GM12865 (cell line): ENCODE data around the gene RET.

Experiments
- DNase-seq: peaks from one replicate; pipeline ENCODE4 v3.0.0; 2010; ENCODE audit warnings: low read depth
- H3K4me3 ChIP-seq: 2 replicates; pipeline ENCODE4 v1.5.1; 2011; ENCODE audit warnings: mild to moderate bottlenecking, low read depth, low read length, control low read depth
- CTCF ChIP-seq: IDR thresholded peaks from 2 replicates; pipeline ENCODE4 v1.5.1; 2011; ENCODE audit warnings: low read length, control low read depth, low read depth, inconsistent platforms; ENCODE audit not compliant: insufficient read depth; ENCODE audit errors: missing control alignments

Gene RET

GRCh38 chr10:43083764-43084163 is 6.9 kb downstream of the RET start:
- TF ChIP-seq CTCF = no peak
- DNase-seq = no peak
- H3K4me3 ChIP-seq = no peak overlapping the region

- H3K4me3 ChIP-seq = no peak overlapping the region
- no peak for DNase-seq
- no peak for TF ChIP-seq CTCF
These were observed 7.9 kb downstream of the RET start for GRCh38 chr10:43084812-43085211.

GRCh38 chr10:43086321-43086942 is 9.6 kb downstream of the RET start:
- TF ChIP-seq CTCF = no peak
- H3K4me3 ChIP-seq = no peak overlapping the region
- no peak for DNase-seq

GRCh38 chr10:43089519-43089918 is 12.7 kb downstream of the RET start:
- DNase-seq = no peak
- TF ChIP-seq CTCF = no peak

GRCh38 chr10:43090188-43090587 is 13.3 kb downstream of the RET start:
- no peak for DNase-seq
- H3K4me3 ChIP-seq = no peak overlapping the region
- TF ChIP-seq CTCF = no peak

More at GRCh38 chr10:43089519-43089918, 12.7 kb downstream of the RET start:
- H3K4me3 ChIP-seq = no peak overlapping the region

- DNase-seq = no peak
- no peak overlapping the region for H3K4me3 ChIP-seq
- TF ChIP-seq CTCF = no peak
These were observed 13.8 kb downstream of the RET start for GRCh38 chr10:43090664-43091063.

- TF ChIP-seq CTCF = no peak
- H3K4me3 ChIP-seq = no peak overlapping the region
- no peak for DNase-seq
These were observed 15.0 kb downstream of the RET start for GRCh38 chr10:43091846-43092245.
